Brain microvascular endothelial cell (primary cell): ENCODE measurements around the gene LRRC43.

Experiments
- DNase-seq: peaks from one replicate; pipeline ENCODE4 v3.0.0-alpha.2; 2020
- H3K27ac ChIP-seq: fragments of 250-450 bp; sonication (Bioruptor Pico); 2 replicates; pipeline ENCODE4 v1.5.1; 2020; ENCODE audit warnings: mild to moderate bottlenecking, moderate library complexity
- H3K27me3 ChIP-seq: fragments of 250-450 bp; sonication (Bioruptor Pico); replicated peaks from 2 replicates; pipeline ENCODE4 v1.5.1; 2020; ENCODE audit warnings: mild to moderate bottlenecking
- H3K36me3 ChIP-seq: fragments of 250-450 bp; sonication (Bioruptor Pico); replicated peaks from 2 replicates; pipeline ENCODE4 v1.5.1; 2020; ENCODE audit warnings: mild to moderate bottlenecking
- H3K4me3 ChIP-seq: 2 replicates; pipeline ENCODE4 v1.5.1; 2011; ENCODE audit warnings: low read depth, mild to moderate bottlenecking, control low read depth, low read length, moderate library complexity
- CTCF ChIP-seq: IDR thresholded peaks from 2 replicates; pipeline ENCODE4 v1.5.1; 2011; ENCODE audit warnings: low read depth, mild to moderate bottlenecking, moderate library complexity, low read length, control low read depth, inconsistent platforms; ENCODE audit errors: missing control alignments
- in situ Hi-C: cut with HindIII; loops from 2 replicates; pipeline ENCODE4 v1.10.0; 2017; ENCODE audit warnings: low sequenced_read_pairs, low pct_ligation_motif_present

Gene LRRC43

GRCh38 chr12:122184517-122184916 lies 1.6 kb downstream of the LRRC43 start:
- DNase-seq = no peak
- H3K4me3 ChIP-seq = no peak overlapping the region

DNA sequence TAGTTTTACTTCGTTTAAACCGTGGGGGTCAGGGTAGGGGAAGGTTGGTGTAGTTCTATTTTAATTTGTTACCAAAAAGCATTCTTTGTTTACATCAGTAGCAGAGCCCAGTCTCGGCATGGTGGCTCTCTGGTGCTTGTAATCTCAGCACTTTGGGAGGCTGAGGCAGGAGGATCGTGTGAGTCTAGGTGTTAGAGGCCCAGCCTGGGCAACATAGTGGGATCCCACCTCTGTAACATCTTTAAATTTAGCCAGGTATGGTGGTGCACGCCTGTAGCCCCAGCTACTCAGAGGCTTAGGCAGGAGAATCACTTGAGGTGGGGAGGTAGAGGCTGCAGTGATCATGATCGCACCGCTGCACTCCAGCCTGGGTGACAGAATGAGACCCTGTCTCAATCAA lies 2.2 kb downstream of the LRRC43 start:
- Histone ChIP-seq H3K27me3 (no peaks in the 10 kb centered on the region), H3K4me3 (no peak overlapping the region), H3K36me3 (no peaks in the 10 kb centered on the region), H3K27ac (no peak overlapping the region)
- no peak for TF ChIP-seq CTCF
- in situ Hi-C loops = no loop called here
- no peak for DNase-seq

More at GRCh38 chr12:122184517-122184916, 1.6 kb downstream of the LRRC43 start:
- Histone ChIP-seq H3K36me3 (no peaks in the 10 kb centered on the region), H3K27ac (no peak overlapping the region), H3K27me3 (no peaks in the 10 kb centered on the region)
- in situ Hi-C loops = no loop called here
- no peak for TF ChIP-seq CTCF

- DNase-seq = no peak
- Histone ChIP-seq H3K4me3 (no peak overlapping the region), H3K36me3 (no peaks in the 10 kb centered on the region), H3K27me3 (no peaks in the 10 kb centered on the region), H3K27ac (no peak overlapping the region)
- in situ Hi-C loops = no loop called here
- no peak for TF ChIP-seq CTCF
Measured at GRCh38 chr12:122185494-122186082, 2.7 kb downstream of the LRRC43 start.

DNA sequence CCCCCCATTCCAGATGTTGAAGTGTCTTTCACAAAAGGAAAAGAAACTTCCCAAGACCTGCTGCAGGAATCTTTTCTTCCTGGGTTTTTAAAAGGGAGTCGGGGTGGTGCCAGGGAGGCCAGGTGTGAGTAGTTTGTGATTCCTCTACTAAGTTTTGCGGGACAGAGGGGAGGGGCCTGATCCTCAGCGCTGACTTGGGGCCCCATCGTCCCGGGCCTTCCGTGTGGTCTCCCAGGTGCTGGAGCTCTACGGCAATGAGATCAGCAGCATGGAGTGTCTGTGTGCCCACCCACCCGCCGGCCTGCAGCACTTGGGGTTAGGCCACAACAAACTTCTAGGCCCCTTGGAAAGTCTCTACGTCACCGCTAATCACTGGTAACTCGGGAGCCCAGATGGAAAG lies 4.5 kb downstream of the LRRC43 start:
- in situ Hi-C loops = no loop called here
- H3K4me3 ChIP-seq = no peak overlapping the region
- TF ChIP-seq CTCF = no peak
- no peaks in the 10 kb centered on the region for H3K36me3 ChIP-seq
- no peak overlapping the region for H3K27ac ChIP-seq
- DNase-seq = no peak
- no peaks in the 10 kb centered on the region for H3K27me3 ChIP-seq

DNA sequence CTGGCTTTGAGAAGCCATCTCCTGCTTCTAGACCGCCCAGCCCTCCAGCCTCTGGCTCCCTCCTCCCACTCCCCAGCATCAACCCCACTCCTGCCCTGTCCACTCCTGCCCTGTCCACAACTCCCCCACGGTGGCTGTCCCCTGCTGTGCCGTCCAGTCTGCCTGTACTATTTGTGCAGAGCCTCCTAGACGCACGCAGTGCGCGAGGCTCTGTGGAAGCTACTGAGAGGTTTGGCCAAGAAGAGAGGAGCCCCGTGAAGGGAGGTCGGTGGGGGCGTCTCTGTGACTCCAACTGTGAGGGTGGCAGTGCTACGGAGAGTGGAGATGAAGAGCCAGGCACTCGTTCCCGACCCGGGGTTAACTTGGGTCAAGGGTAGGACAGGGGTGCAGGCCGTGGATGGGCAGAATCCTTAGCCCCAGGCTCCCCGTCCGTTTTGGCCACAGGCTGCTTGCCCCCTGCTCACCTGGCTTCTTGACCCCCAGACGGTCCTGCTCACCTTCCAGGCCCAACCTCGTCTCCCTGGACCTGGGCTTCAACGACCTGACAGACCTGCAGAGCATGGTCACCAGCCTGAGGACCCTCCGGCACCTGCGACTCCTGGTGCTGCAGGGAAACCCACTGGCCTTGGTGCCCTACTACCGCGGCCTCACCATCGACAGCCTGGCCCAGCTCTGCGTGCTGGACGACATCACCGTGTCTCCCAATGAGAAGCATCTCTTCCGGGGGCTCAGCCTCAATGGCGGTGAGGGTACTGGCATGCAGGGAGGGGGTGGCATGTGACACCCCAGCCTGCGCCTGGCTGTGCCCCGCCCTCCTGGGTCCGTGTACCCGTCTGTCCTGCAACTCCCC lies 6.9 kb downstream of the LRRC43 start:
- H3K4me3 ChIP-seq = no peak overlapping the region
- no peaks in the 10 kb centered on the region for H3K36me3 ChIP-seq
- no peak for TF ChIP-seq CTCF
- in situ Hi-C loops = no loop called here
- DNase-seq = no peak
- H3K27me3 ChIP-seq = no peaks in the 10 kb centered on the region
- H3K27ac ChIP-seq = no peak overlapping the region
